ENCODE data around the gene MACROD2.
"Not testable (repeated sequence)": the region's sequence is repeated elsewhere in the genome, so short reads cannot be mapped to it uniquely, and the experiment has no call there.

MACROD2 gene

DNA sequence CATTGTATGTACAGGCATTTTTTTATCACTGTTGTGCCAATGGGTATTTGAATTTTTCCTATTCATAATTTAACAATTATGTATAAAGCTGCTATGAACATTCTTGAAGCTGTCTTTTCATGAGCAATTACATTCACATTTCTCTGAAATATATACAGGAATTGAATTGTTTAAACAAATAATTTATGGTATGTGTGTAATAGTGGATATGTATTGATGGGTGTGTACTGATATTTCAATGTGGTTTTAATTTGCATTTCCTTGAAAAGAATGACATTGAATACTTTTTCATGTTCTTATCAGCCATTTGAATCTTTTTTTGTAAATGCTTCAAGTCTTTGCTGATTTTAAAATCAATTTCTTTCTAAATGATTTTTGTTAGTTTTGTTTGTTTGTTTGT is 971.5 kb downstream of the MACROD2 start:
- Mint-ChIP-seq H3K4me1 (no peaks in the 10 kb centered on the region), H3K27me3 (no peaks in the 10 kb centered on the region), H3K4me3 (no peak overlapping the region), H3K9me3 (peaks cover 1% of the 10 kb centered on the region), H3K27ac (no peak overlapping the region), H3K36me3 (no peaks in the 10 kb centered on the region)
- DNase-seq (ENCODE audit: low spot score in 2 of 2) (no peak), ATAC-seq (ENCODE audit: low read depth) (no peak)

DNA sequence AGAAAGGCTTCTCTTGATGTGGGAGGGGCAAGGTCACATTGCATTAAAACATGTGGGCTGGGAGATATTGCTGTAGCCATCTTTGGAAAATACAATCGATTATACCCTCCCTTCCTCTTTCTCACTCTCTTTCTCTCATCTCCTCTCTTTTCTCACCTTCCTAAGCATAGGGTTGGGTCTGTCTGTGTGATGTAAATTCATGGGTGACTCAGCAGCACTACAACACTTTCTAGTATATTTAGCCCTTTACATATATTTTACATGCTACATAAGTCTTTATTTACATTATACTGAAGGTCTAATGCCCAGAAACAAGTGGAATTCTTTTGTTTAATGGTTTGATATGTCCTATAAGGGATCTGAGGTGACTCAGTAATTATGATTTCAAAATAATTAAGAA is 976.9 kb downstream of the MACROD2 start:
- peaks cover 1% of the 10 kb centered on the region for H3K9me3 Mint-ChIP-seq
- ATAC-seq (ENCODE audit: low read depth), result no peak
- H3K27me3 Mint-ChIP-seq, result peaks cover 2% of the 10 kb centered on the region
- DNase-seq (ENCODE audit: low spot score in 2 of 2), result no peak
- no peaks in the 10 kb centered on the region for H3K36me3 Mint-ChIP-seq
- H3K4me3 Mint-ChIP-seq, result no peak overlapping the region
- H3K4me1 Mint-ChIP-seq, result no peaks in the 10 kb centered on the region
- H3K27ac Mint-ChIP-seq, result no peak overlapping the region

DNA sequence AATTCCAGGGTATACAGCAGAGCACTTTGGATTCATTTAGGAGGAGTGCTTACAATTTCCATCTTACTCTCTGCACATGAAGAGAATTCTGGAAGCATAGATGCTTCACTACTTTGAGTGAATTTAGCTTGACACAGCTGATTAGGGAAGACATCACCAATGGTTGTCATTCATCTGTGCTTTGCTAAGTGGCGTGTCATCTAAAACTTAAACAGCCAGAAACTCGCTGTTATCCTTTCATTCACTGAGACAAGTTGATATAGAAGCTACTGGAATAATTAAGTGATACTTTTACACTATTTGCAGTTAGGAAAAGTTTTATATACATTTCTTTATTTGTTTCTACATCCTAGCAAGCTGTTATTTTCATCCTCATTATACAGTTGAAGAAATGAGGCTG is 977.4 kb downstream of the MACROD2 start:
- Mint-ChIP-seq H3K4me3 (no peak overlapping the region), H3K9me3 (peaks cover 1% of the 10 kb centered on the region), H3K27ac (no peak overlapping the region), H3K27me3 (peaks cover 2% of the 10 kb centered on the region), H3K36me3 (no peaks in the 10 kb centered on the region), H3K4me1 (no peaks in the 10 kb centered on the region)
- no peak for DNase-seq (ENCODE audit: low spot score in 2 of 2)
- no peak for ATAC-seq (ENCODE audit: low read depth)

DNA sequence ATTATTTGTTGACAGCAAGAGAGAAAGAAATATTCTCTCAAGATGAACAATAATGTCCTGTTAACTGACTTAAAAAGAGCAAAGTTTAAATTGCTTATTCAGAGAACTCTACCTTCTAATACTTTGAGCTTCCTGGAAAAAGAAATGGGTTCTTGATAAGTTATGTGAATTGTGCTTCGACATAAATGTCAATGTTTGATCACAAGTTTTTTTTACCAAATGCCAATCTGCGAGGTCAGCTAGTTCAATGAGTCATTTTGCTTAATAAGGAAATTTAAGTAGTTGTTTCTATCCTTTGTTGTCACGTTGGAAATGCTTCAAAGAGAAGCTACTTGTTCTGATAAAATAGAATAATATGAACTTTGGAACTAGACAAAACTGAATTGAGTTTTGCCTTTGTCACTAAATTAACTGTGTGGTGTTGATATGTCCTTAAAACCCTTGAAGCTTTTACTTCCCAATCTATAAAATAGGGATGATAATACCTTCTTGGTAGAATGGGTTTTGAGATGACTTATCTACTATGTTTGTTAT is 984.2 kb downstream of the MACROD2 start:
- Mint-ChIP-seq H3K27me3 (peaks cover 2% of the 10 kb centered on the region), H3K36me3 (peaks cover 7% of the 10 kb centered on the region), H3K4me1 (no peaks in the 10 kb centered on the region), H3K27ac (no peak overlapping the region), H3K9me3 (peaks cover 15% of the 10 kb centered on the region), H3K4me3 (no peak overlapping the region)
- DNase-seq (ENCODE audit: low spot score in 2 of 2) (no peak), ATAC-seq (ENCODE audit: low read depth) (no peak)

DNA sequence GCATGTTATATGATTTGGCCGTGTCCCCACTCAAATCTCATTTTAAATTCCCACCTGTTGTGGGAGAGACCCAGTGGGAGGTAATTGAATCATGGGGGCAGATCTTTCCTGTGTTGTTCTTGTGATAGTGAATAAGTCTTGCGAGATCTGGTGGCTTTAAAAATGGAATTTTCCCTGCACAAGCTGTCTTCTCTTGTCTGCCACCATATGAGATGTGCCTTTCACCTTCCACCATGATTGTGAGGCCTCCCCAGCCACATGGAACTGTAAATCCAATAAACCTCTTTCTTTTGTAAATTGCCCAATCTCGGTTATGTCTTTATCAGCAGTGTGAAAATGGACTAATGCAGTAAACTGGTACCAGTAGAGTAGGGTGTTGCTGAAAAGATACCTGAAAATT is 986.2 kb downstream of the MACROD2 start:
- not testable (repeated sequence) for H3K36me3 Mint-ChIP-seq; H3K27ac Mint-ChIP-seq; H3K4me3 Mint-ChIP-seq; DNase-seq (ENCODE audit: low spot score in 2 of 2); H3K4me1 Mint-ChIP-seq; ATAC-seq (ENCODE audit: low read depth); H3K27me3 Mint-ChIP-seq
- H3K9me3 Mint-ChIP-seq, result peaks cover 15% of the 10 kb centered on the region

DNA sequence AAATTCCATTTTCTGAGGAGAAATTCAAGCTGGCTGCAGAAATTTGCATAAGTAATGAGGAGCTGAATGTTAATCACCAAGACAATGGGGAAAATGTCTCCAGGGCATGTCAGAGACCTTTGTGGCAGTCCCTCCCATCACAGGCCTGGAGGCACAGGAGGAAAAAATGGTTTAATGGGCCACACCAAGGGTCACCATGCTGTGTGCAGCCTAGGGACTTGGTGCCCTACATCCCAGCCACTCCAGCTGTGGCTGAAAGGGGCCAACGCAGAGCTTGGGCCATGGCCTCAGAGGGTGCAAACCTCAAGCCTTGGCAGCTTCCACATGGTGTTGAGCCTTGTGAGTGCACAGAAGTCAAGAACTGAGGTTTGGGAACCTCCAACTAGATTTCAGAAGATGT is 987.0 kb downstream of the MACROD2 start:
- not testable (repeated sequence) for H3K27ac Mint-ChIP-seq; ATAC-seq (ENCODE audit: low read depth); H3K27me3 Mint-ChIP-seq; DNase-seq (ENCODE audit: low spot score in 2 of 2); H3K4me3 Mint-ChIP-seq; H3K4me1 Mint-ChIP-seq; H3K36me3 Mint-ChIP-seq
- H3K9me3 Mint-ChIP-seq, result peaks cover 15% of the 10 kb centered on the region

DNA sequence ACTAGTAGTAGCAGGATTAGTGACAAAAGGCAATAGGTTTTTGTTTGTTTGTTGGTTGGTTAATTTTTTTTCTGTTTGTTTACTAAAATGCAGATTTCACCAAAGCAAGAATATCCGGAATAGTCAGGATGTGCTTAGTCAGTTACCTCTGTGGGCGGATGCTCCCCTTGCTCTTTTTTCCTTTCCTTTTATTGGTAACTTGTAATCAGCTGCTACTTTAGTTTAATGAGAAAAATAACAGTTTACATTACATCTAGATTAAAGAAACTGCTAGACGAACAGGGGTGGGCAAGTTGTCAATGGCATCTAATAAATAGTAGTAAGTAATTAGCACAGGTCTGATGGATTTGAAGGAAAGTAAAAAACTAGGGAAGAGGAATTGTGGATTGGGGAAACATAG is 989.0 kb downstream of the MACROD2 start:
- Mint-ChIP-seq H3K4me1 (no peaks in the 10 kb centered on the region), H3K27ac (no peak overlapping the region), H3K4me3 (no peak overlapping the region), H3K27me3 (peaks cover 3% of the 10 kb centered on the region), H3K9me3 (peaks cover 15% of the 10 kb centered on the region), H3K36me3 (peaks cover 7% of the 10 kb centered on the region)
- no peak for ATAC-seq (ENCODE audit: low read depth)
- DNase-seq (ENCODE audit: low spot score in 2 of 2), result no peak

DNA sequence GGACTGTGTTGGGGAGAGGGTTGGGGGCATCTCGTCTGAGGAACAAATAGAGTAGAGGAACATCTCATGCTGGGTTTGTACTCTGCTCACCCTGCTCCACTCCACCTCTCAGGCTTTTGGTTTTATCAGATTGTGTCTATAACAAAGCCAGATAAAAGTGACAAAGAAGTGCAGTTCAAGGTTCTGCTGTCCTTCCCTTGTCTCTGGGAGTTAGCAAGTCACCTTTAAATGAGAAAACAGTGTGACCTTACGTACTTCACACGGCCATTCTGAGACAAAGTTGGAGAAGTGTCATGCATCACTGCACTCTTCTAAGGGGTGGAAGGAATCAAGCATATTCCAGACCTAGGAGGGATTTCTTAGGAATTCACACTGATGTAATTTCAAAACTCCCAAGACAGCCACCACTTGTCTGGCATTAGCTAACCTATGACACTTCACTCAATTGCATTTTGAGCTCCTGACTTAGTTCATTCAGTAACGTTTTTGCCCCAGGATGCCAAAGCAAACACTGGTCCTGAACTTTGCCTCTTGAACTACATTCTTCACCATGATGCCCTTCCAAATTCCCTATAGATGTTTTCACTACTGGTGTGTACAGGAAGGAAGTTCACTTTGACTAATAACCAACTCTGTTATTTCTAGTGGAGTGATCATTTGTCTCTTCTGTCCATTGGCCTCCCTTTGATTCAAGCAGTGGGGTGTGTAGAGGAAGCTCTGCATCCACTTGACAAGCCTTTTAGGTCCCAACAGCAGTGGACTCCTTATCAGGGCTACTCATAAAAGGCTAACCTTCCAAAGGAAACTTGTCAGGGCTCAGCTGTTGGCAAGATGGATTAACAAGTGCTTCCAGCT is 989.7 kb downstream of the MACROD2 start:
- Mint-ChIP-seq H3K4me3 (no peak overlapping the region), H3K27me3 (peaks cover 3% of the 10 kb centered on the region), H3K9me3 (peaks cover 15% of the 10 kb centered on the region), H3K27ac (no peak overlapping the region), H3K4me1 (no peaks in the 10 kb centered on the region), H3K36me3 (peaks cover 7% of the 10 kb centered on the region)
- ATAC-seq (ENCODE audit: low read depth) (no peak), DNase-seq (ENCODE audit: low spot score in 2 of 2) (no peak)

DNA sequence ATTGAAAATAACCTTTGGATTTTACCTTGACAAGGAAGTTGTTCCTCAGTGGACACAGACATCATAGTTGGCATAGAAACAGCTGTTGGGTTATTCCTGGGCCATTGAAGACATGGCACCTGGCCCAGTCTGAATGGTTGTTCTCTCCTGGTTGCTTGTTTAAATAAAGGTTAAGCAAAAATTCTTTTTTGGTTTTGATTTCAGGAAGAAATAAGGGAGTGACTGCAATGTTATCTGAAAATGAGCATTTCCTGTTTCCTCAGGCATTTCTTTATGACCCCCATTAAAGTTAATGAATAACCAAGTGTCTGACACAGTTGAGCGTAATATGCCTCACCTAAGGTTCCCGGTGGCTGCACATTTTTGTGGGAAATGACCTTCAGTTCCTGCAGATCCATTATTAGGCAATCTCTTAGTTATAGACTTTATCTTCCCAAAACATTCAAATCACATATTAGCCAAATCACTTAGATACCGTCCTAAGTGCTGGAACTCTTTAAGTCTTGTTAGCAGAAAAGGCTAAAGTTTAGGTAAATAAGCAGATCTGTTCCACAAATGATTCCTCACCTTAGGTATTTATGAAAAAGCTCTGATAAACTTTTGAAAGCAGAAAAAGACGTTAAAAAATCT is 990.8 kb downstream of the MACROD2 start:
- peaks cover 7% of the 10 kb centered on the region for H3K36me3 Mint-ChIP-seq
- no peaks in the 10 kb centered on the region for H3K4me1 Mint-ChIP-seq
- no peak overlapping the region for H3K4me3 Mint-ChIP-seq
- peaks cover 3% of the 10 kb centered on the region for H3K27me3 Mint-ChIP-seq
- peaks cover 14% of the 10 kb centered on the region for H3K9me3 Mint-ChIP-seq
- H3K27ac Mint-ChIP-seq, result no peak overlapping the region
- DNase-seq (ENCODE audit: low spot score in 2 of 2) (no peak), ATAC-seq (ENCODE audit: low read depth) (no peak)

DNA sequence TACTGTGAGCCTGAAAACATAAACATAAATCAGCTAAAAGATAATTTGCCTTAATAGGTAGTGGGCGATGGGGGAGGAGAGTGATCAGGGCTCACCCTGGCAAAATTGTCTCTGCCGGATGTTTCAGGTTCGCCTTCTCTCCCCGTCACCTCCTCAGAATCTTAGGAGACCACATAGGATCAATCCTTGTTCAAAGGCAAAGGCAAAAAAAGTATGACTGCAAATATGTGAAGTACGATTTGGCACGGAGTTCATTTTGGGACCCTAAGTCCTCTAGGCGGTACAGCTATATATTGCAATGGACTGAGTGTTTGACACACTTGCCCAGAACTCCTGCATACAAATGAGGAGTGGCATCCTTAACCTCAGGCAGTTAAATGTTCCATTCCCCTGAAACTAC is 991.3 kb downstream of the MACROD2 start:
- no peak overlapping the region for H3K27ac Mint-ChIP-seq
- H3K4me3 Mint-ChIP-seq, result no peak overlapping the region
- DNase-seq (ENCODE audit: low spot score in 2 of 2) (no peak), ATAC-seq (ENCODE audit: low read depth) (no peak)
- peaks cover 5% of the 10 kb centered on the region for H3K36me3 Mint-ChIP-seq
- H3K9me3 Mint-ChIP-seq, result peaks cover 9% of the 10 kb centered on the region
- H3K4me1 Mint-ChIP-seq, result no peaks in the 10 kb centered on the region
- H3K27me3 Mint-ChIP-seq, result peaks cover 3% of the 10 kb centered on the region

DNA sequence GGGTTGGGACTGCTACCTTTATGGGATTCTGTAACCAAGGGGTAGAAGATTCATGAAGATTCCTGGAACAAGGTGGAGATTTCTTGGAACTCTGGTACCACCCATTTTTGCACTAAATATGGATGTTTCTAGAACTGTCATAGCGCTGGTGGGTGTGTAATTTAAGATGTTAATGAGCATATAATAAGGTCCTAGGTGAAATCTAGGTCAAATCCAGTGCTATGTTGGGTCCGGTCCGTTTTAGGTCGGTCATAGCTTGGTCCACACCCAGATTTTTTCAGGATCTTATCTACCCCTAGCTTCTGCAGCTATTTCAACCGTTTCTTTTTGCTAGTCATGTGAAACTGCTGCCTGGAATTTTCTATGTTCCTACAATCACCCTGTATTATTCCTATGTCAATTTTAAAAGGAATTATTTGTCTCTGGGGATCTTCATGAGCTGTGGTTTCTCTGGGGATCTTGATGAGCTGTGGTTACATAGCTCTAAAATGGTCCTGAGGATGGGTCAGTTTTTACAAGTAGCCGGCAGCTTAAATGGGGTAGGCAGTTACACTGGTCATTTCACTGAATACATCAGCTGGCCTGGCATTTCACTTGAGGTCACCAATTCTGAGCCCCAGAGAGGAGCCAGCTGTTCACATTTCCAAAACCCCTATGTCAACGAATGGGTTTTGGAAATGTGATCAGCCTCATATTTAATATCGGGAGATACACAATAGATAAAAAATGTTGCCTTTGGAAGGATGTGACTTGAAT is 994.4 kb downstream of the MACROD2 start:
- no peak for ATAC-seq (ENCODE audit: low read depth)
- Mint-ChIP-seq H3K9me3 (no peaks in the 10 kb centered on the region), H3K27me3 (peaks cover 3% of the 10 kb centered on the region)

DNA sequence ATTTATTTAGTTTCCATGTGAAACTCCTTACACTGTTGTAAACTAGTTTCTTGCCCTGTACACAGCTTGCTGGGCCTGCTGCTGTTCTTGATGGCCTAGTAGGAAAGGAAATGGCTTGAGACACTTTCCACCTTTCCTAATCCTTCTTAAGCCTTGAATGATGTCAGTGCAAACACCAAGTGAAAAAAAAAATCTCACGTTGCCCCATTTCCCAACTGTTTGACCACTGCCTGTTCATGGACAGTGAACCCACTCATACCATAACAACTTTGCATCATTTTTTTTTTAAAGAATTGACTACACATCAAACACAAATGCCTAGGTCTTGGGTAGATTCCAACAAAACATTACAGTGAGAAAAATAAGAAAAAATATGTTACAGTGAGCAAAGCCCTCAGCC is 995.7 kb downstream of the MACROD2 start:
- Mint-ChIP-seq H3K4me1 (no peaks in the 10 kb centered on the region), H3K36me3 (no peaks in the 10 kb centered on the region), H3K27ac (no peak overlapping the region), H3K4me3 (no peak overlapping the region), H3K9me3 (no peaks in the 10 kb centered on the region), H3K27me3 (peaks cover 3% of the 10 kb centered on the region)
- no peak for ATAC-seq (ENCODE audit: low read depth)
- no peak for DNase-seq (ENCODE audit: low spot score in 2 of 2)

More for the DNA sequence above, 994.4 kb downstream of the MACROD2 start:
- no peak for DNase-seq (ENCODE audit: low spot score in 2 of 2)
- Mint-ChIP-seq H3K36me3 (no peaks in the 10 kb centered on the region), H3K27ac (no peak overlapping the region), H3K4me3 (no peak overlapping the region), H3K4me1 (no peaks in the 10 kb centered on the region)

DNA sequence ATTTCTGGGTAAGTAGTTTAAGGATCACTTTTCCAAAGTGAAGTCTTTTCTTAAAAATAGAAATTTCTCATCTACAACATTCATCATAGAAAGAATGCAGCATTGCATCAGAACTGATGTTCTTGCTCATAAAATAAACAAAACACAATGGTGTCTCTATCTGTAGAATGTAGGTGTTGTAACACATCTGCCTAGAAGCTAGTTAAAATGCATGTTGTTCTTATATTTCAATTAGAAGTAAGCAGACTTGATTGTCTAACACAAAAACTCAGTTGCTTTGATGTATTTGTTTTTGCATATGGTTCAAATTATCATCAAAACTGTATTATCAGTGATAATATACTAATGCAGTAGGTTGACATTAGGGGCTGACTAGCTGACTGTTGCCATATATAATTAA is 996.8 kb downstream of the MACROD2 start:
- Mint-ChIP-seq H3K27me3 (peaks cover 3% of the 10 kb centered on the region), H3K4me3 (no peak overlapping the region), H3K9me3 (no peaks in the 10 kb centered on the region), H3K27ac (no peak overlapping the region), H3K4me1 (no peaks in the 10 kb centered on the region), H3K36me3 (no peaks in the 10 kb centered on the region)
- ATAC-seq (ENCODE audit: low read depth) (no peak), DNase-seq (ENCODE audit: low spot score in 2 of 2) (no peak)

DNA sequence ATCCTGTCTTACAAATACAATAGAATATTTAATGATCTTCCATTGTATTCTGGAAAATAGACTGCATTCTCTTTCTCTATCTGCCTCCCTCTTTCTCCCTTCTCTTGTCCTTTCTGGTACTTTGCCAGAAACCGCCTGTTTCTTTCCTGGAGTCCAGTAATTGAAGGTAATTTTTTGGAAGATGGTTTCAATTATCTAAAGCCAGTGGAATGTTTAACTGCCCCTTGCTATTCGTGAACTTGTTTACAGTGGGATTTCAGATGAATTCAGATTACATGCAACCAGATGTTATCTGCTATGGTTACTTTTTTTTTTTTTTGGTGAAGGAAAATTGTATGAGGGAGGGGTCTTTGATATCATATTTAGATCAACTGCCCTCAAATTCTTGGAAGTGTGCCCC is 997.6 kb downstream of the MACROD2 start:
- no peaks in the 10 kb centered on the region for H3K36me3 Mint-ChIP-seq
- no peak for ATAC-seq (ENCODE audit: low read depth)
- H3K27me3 Mint-ChIP-seq, result peaks cover under 1% of the 10 kb centered on the region
- H3K4me1 Mint-ChIP-seq, result no peaks in the 10 kb centered on the region
- H3K9me3 Mint-ChIP-seq, result no peaks in the 10 kb centered on the region
- no peak overlapping the region for H3K4me3 Mint-ChIP-seq
- DNase-seq (ENCODE audit: low spot score in 2 of 2), result no peak
- H3K27ac Mint-ChIP-seq, result no peak overlapping the region
